HCT116 (cell line): ENCODE data around the gene PTPN2. TPM values are rescaled to one million over a fixed set of nuclear protein-coding genes. Genes with fewer than 3 reads are reported as not detected.

ENCODE experiments used
- ATAC-seq: fragments of 200-7000 bp; cut with Tn5 transposase; 2 replicates; pipeline ENCODE4 v1.9.1; 2020; ENCODE audit warnings: mild to moderate bottlenecking, moderate library complexity
- BruUV-seq: library from RNA; stranded (reverse); fragments of 400-500 nt; replicated peaks from 2 replicates; lab custom pipeline; 2021; lab: Mats Ljungman, UMichigan
- CTCF ChIA-PET: fragments of 300-600 bp; sonication (Branson Sonifier 250); formaldehyde crosslinking; loops from one replicate; lab custom pipeline; 2021; ENCODE audit warnings: antibody characterized with exemption; lab: Charles Lee
- POLR2A ChIA-PET: fragments of 300-600, 350-600 bp; sonication (Branson Sonifier 250); formaldehyde crosslinking; loops from one replicate; lab custom pipeline; 2021; ENCODE audit warnings: antibody characterized with exemption; lab: Charles Lee
- RAD21 ChIA-PET, 2 experiments: fragments of 300-600 bp; sonication (Branson Sonifier 250); formaldehyde crosslinking; loops; one replicate each; lab custom pipeline; 2023; ENCODE audit warnings: low total read pairs in 2 of 2; ENCODE audit not compliant: uncharacterized antibody in 2 of 2, unreplicated experiment in 2 of 2, low non-redundant PET in 1 of 2; lab: Charles Lee
- DNase-seq: peaks from one replicate; pipeline ENCODE4 v3.0.0-alpha.2; 2010; ENCODE audit warnings: low read depth, low spot score
- H2AFZ ChIP-seq: fragments of 200-600 bp; shearing (Covaris generic), sonication (generic); 2 replicates; pipeline ENCODE4 v1.6.1; 2017; ENCODE audit warnings: low read depth, mixed run types, mixed read lengths, antibody characterized with exemption, low read length; ENCODE audit not compliant: poor library complexity, severe bottlenecking
- H3K27ac ChIP-seq: 2 replicates; pipeline ENCODE4 v1.5.1; 2012; ENCODE audit warnings: low read depth, low read length
- H3K27me3 ChIP-seq: fragments of 200-600 bp; sonication (generic); 2 replicates; pipeline ENCODE4 v1.6.1; 2016; ENCODE audit warnings: mixed run types, low read length, mixed read lengths; ENCODE audit not compliant: insufficient read depth
- H3K36me3 ChIP-seq, 2 experiments: fragments of 200-500 bp in 1 of 2; fragments of 200-600 bp in 1 of 2; sonication (Bioruptor generic) in 1 of 2; sonication (generic) in 1 of 2; 2 replicates each; pipeline versions ENCODE4 v1.5.1 to v1.6.1; 2014 to 2016; ENCODE audit warnings: low read length in 2 of 2, inconsistent platforms in 1 of 2, mixed read lengths in 1 of 2, mixed run types in 1 of 2; ENCODE audit not compliant: insufficient read depth in 2 of 2, control insufficient read depth in 1 of 2
- H3K4me1 ChIP-seq, 2 experiments: fragments of 200-600 bp in 1 of 2; sonication (generic) in 1 of 2; 2 replicates each; pipeline versions ENCODE4 v1.5.1 to v1.6.1; 2012 to 2017; ENCODE audit warnings: low read length in 2 of 2, inconsistent platforms in 1 of 2, mild to moderate bottlenecking in 1 of 2, mixed read lengths in 1 of 2, mixed run types in 1 of 2, moderate library complexity in 1 of 2; ENCODE audit not compliant: insufficient read depth in 2 of 2, control insufficient read depth in 1 of 2
- H3K4me2 ChIP-seq: fragments of 200-600 bp; sonication (generic); 2 replicates; pipeline ENCODE4 v1.6.1; 2017; ENCODE audit warnings: mixed run types, low read length, mixed read lengths
- H3K4me3 ChIP-seq, 2 experiments: fragments of 200-600 bp in 1 of 2; sonication (generic) in 1 of 2; replicated peaks in 1 of 2; 2 replicates each; pipeline ENCODE4 v1.5.1; 2011 to 2016; ENCODE audit warnings: low read length in 2 of 2, control low read depth in 1 of 2, low read depth in 1 of 2, mild to moderate bottlenecking in 1 of 2, mixed read lengths in 1 of 2, mixed run types in 1 of 2
- H3K79me2 ChIP-seq: fragments of 200-600 bp; sonication (generic); 2 replicates; pipeline ENCODE4 v1.6.1; 2017; ENCODE audit warnings: mild to moderate bottlenecking, mixed run types, low read length, moderate library complexity, mixed read lengths; ENCODE audit not compliant: insufficient read depth
- H3K9ac ChIP-seq: fragments of 200-600 bp; sonication (generic); 2 replicates; pipeline ENCODE4 v1.6.1; 2016; ENCODE audit warnings: low read length, mixed read lengths
- H3K9me2 ChIP-seq: fragments of 200-600 bp; sonication (generic), shearing (Covaris generic); 2 replicates; pipeline ENCODE4 v1.6.1; 2017; ENCODE audit warnings: mixed run types, mild to moderate bottlenecking, moderate library complexity; ENCODE audit not compliant: insufficient read depth
- H3K9me3 ChIP-seq, 2 experiments: fragments of 200-500 bp in 1 of 2; fragments of 200-600 bp in 1 of 2; sonication (Bioruptor generic) in 1 of 2; sonication (generic) in 1 of 2; 2 replicates each; pipeline ENCODE4 v1.6.1; 2014 to 2017; ENCODE audit warnings: low read length in 2 of 2, mixed read lengths in 2 of 2, inconsistent platforms in 1 of 2, low read depth in 1 of 2, mild to moderate bottlenecking in 1 of 2, mixed run types in 1 of 2, moderate library complexity in 1 of 2; ENCODE audit not compliant: control insufficient read depth in 1 of 2, insufficient read depth in 1 of 2
- H4K20me1 ChIP-seq: fragments of 200-600 bp; sonication (generic), shearing (Covaris generic); 2 replicates; pipeline ENCODE4 v1.6.1; 2017; ENCODE audit warnings: mixed run types, mild to moderate bottlenecking, moderate library complexity; ENCODE audit not compliant: insufficient read depth
- CBX3 ChIP-seq: IDR thresholded peaks from 2 replicates; pipeline ENCODE4 v1.6.1; 2012; ENCODE audit warnings: low read depth
- CTCF ChIP-seq, 3 experiments: fragments of 200-600 bp in 1 of 3; sonication (generic) in 1 of 3; IDR thresholded peaks in 2 of 3; conservative IDR thresholded peaks in 1 of 3; 2 replicates each; pipeline ENCODE4 v1.5.1; 2012 to 2017; ENCODE audit warnings: low read depth in 2 of 3, low read length in 2 of 3, antibody characterized with exemption in 1 of 3, borderline replicate concordance in 1 of 3, control low read depth in 1 of 3, mild to moderate bottlenecking in 1 of 3, mixed read lengths in 1 of 3, mixed run types in 1 of 3, moderate library complexity in 1 of 3; ENCODE audit not compliant: insufficient read depth in 1 of 3
- EGR1 ChIP-seq: IDR thresholded peaks from 2 replicates; pipeline ENCODE4 v1.6.1; 2012; ENCODE audit warnings: low read depth
- ELF1 ChIP-seq: IDR thresholded peaks from 2 replicates; pipeline ENCODE4 v1.6.1; 2012; ENCODE audit warnings: low read depth, borderline replicate concordance
- EZH2 ChIP-seq: fragments of 200-600 bp; sonication (generic); IDR thresholded peaks from 2 replicates; pipeline ENCODE4 v1.6.1; 2017; ENCODE audit warnings: antibody characterized with exemption, mixed run types
- FOSL1 ChIP-seq: IDR thresholded peaks from 2 replicates; pipeline ENCODE4 v1.6.1; 2012; ENCODE audit warnings: low read depth
- JUND ChIP-seq: IDR thresholded peaks from 2 replicates; pipeline ENCODE4 v1.6.1; 2012
- MAX ChIP-seq: IDR thresholded peaks from 2 replicates; pipeline ENCODE4 v1.6.1; 2012
- POLR2A ChIP-seq: IDR thresholded peaks from 2 replicates; pipeline ENCODE4 v1.7.0; 2011; ENCODE audit warnings: borderline replicate concordance; ENCODE audit not compliant: insufficient read depth, insufficient read length; ENCODE audit errors: extremely low read depth
- RAD21 ChIP-seq: IDR thresholded peaks from 2 replicates; pipeline ENCODE4 v1.6.1; 2012; ENCODE audit warnings: low read depth, mild to moderate bottlenecking
- REST ChIP-seq: IDR thresholded peaks from 2 replicates; pipeline ENCODE4 v1.6.1; 2012; ENCODE audit warnings: low read depth
- SIN3A ChIP-seq: IDR thresholded peaks from 2 replicates; pipeline ENCODE4 v1.6.1; 2012; ENCODE audit warnings: low read depth
- SP1 ChIP-seq: IDR thresholded peaks from 2 replicates; pipeline ENCODE4 v1.6.1; 2012; ENCODE audit warnings: low read depth
- SRF ChIP-seq: IDR thresholded peaks from 2 replicates; pipeline ENCODE4 v1.6.1; 2012; ENCODE audit warnings: low read depth
- YY1 ChIP-seq: IDR thresholded peaks from 2 replicates; pipeline ENCODE4 v1.6.1; 2011; ENCODE audit warnings: low read length, low read depth, moderate library complexity, mild to moderate bottlenecking; ENCODE audit not compliant: insufficient replicate concordance; ENCODE audit errors: extremely low read depth
- ZBTB33 ChIP-seq: IDR thresholded peaks from 2 replicates; pipeline ENCODE4 v1.6.1; 2011; ENCODE audit warnings: mild to moderate bottlenecking, low read length, moderate library complexity; ENCODE audit not compliant: insufficient replicate concordance; ENCODE audit errors: extremely low read depth
- ZNF274 ChIP-seq: fragments of 200-500 bp; sonication (Bioruptor generic); IDR thresholded peaks from 2 replicates; pipeline ENCODE4 v1.6.1; 2014; ENCODE audit warnings: mild to moderate bottlenecking, low read depth, low read length, inconsistent platforms
- intact Hi-C: fragments of 100-400 bp; cut with micrococcal nuclease; formaldehyde crosslinking; loops from 2 replicates; pipeline ENCODE4 v1.10.0; 2022
- total RNA-seq: library from RNA; stranded (reverse); gene quantifications from one replicate; pipeline ENCODE4 v1.2.1, GENCODE V29; 2021; ENCODE audit not compliant: unreplicated experiment
- TF ChIP-seq, protein P1 (sequence below): IDR thresholded peaks from 2 replicates; pipeline ENCODE4 v1.6.1; 2012

The PTPN2 gene
- total RNA-seq, 1 experiment from 2014 or later, result 50.3 TPM

- no peak overlapping the region for H3K9ac ChIP-seq
These were observed 3.5 kb downstream of the PTPN2 start for GRCh38 chr18:12880541-12880910.

More at GRCh38 chr18:12880541-12880910, 3.5 kb downstream of the PTPN2 start:
- no peaks in the 10 kb centered on the region for H3K9me2 ChIP-seq
- ATAC-seq (no peak), DNase-seq (no peak)
- H3K27me3 ChIP-seq, result no peaks in the 10 kb centered on the region
- no peaks in the 10 kb centered on the region; the same call in 1 of the 2 replicates for H4K20me1 ChIP-seq
- peaks cover 3 to 18% of the 10 kb centered on the region in 2 experiments for H3K4me1 ChIP-seq
- no peaks in the 10 kb centered on the region for H3K9me3 ChIP-seq
- CTCF ChIA-PET, result no interaction called here
- intact Hi-C loops, result no loop called here
- no peak for TF ChIP-seq ZNF274
- TF ChIP-seq FOSL1, result no peak
- no peak for TF ChIP-seq SP1
- no peak for TF ChIP-seq REST
- no peak for TF ChIP-seq CTCF (IDR thresholded peaks at IDR 0.05 in 2 of 3, conservative IDR thresholded peaks at IDR 0.05 in 1 of 3; ENCODE audit: borderline replicate concordance in 1 of 3, insufficient read depth in 1 of 3, low read depth in 2 of 3, low read length in 2 of 3)
- TF ChIP-seq RAD21, result no peak
- TF ChIP-seq, protein P1, sequence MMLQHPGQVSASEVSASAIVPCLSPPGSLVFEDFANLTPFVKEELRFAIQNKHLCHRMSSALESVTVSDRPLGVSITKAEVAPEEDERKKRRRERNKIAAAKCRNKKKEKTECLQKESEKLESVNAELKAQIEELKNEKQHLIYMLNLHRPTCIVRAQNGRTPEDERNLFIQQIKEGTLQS, result no peak
- no peak for TF ChIP-seq ZBTB33
- TF ChIP-seq YY1, result no peak
- no peak for TF ChIP-seq SIN3A
- no peak for TF ChIP-seq ELF1
- no peak for TF ChIP-seq POLR2A
- TF ChIP-seq SRF, result no peak
- TF ChIP-seq JUND, result no peak
- no peak for TF ChIP-seq MAX
- TF ChIP-seq EZH2, result no peak
- no peak for TF ChIP-seq EGR1
- TF ChIP-seq CBX3, result no peak
- RAD21 ChIA-PET, result no interaction called here
- H3K4me2 ChIP-seq, result no peak overlapping the region
- no TSS peak for BruUV-seq
- H3K36me3 ChIP-seq, result no peaks in the 10 kb centered on the region
- H3K4me3 ChIP-seq, result no peak overlapping the region
- H2AFZ ChIP-seq, result no peak overlapping the region
- no peak overlapping the region for H3K27ac ChIP-seq
- H3K79me2 ChIP-seq, result peaks cover 80% of the 10 kb centered on the region
- POLR2A ChIA-PET, result no interaction called here
